Spleen (tissue), 13 donors: Measurements from ENCODE around the gene ITM2B. TPM values are rescaled to one million over a fixed set of nuclear protein-coding genes. Genes with fewer than 3 reads are reported as not detected.

Experiments
- DNase-seq: peaks from one replicate; pipeline ENCODE4 v3.0.0-alpha.2; 2020
- H3K27ac ChIP-seq, 8 donors: fragments of 200-600 bp; sonication (generic) in 7 of 8; 1 replicate in 4 of 8; 2 replicates in 4 of 8; pipeline versions ENCODE4 v1.5.0 to v1.8.0; 2016 to 2021; ENCODE audit warnings: inconsistent platforms in 4 of 8, mild to moderate bottlenecking in 4 of 8, moderate library complexity in 1 of 8
- H3K27me3 ChIP-seq, 7 donors: fragments of 200-600 bp; sonication (generic) in 6 of 7; replicated peaks in 1 of 7; 1 replicate in 4 of 7; 2 replicates in 3 of 7; pipeline versions ENCODE4 v1.5.0 to v1.8.0; 2016 to 2021; ENCODE audit warnings: inconsistent platforms in 3 of 7, mild to moderate bottlenecking in 1 of 7
- H3K36me3 ChIP-seq, 6 donors: fragments of 200-600 bp; sonication (generic) in 5 of 6; 1 replicate in 4 of 6; 2 replicates in 2 of 6; pipeline versions ENCODE4 v1.5.0 to v1.8.0; 2016 to 2021; ENCODE audit warnings: inconsistent platforms in 2 of 6
- H3K4me1 ChIP-seq, 6 donors: fragments of 200-600 bp; sonication (generic) in 5 of 6; 1 replicate in 3 of 6; 2 replicates in 3 of 6; pipeline versions ENCODE4 v1.5.0 to v1.8.0; 2016 to 2021; ENCODE audit warnings: inconsistent platforms in 3 of 6
- H3K4me3 ChIP-seq, 8 donors: fragments of 200-600 bp; sonication (generic) in 7 of 8; 1 replicate in 4 of 8; 2 replicates in 4 of 8; pipeline versions ENCODE4 v1.5.0 to v1.8.0; 2016 to 2021; ENCODE audit warnings: inconsistent platforms in 4 of 8, mild to moderate bottlenecking in 4 of 8, moderate library complexity in 2 of 8
- H3K9me3 ChIP-seq, 8 donors: fragments of 200-600 bp; sonication (generic) in 7 of 8; 1 replicate in 4 of 8; 2 replicates in 4 of 8; pipeline versions ENCODE4 v1.5.0 to v1.8.0; 2016 to 2021; ENCODE audit warnings: inconsistent platforms in 4 of 8
- CTCF ChIP-seq, 11 experiments: fragments of 200-600 bp in 7 of 11; fragments of 450-650 bp in 4 of 11; sonication (generic) in 4 of 11; IDR thresholded peaks in 8 of 11; conservative IDR thresholded peaks in 3 of 11; 1 replicate in 7 of 11; 2 replicates in 4 of 11; pipeline versions ENCODE4 v1.4.0 to v1.8.0; 2016 to 2021; ENCODE audit warnings: antibody characterized with exemption in 11 of 11, inconsistent platforms in 4 of 11, mild to moderate bottlenecking in 1 of 11
- POLR2A ChIP-seq, 3 donors: fragments of 450-650 bp; IDR thresholded peaks; one replicate each; pipeline ENCODE4 v1.5.1; 2017; ENCODE audit warnings: antibody characterized with exemption in 3 of 3, mild to moderate bottlenecking in 1 of 3
- POLR2AphosphoS5 ChIP-seq, 3 donors: sonication (generic); formaldehyde crosslinking; IDR thresholded peaks; one replicate each; pipeline ENCODE4 v1.5.1; 2017; ENCODE audit warnings: antibody characterized with exemption in 3 of 3
- WGBS, 5 donors: extraction: QIAGEN DNeasy Blood & Tissue Kit in 3 of 5; methylation state at CpG; one replicate each; pipeline versions ENCODE4 v1.1.5 to v1.1.7; 2013 to 2018; 5-methylcytosine and 5-hydroxymethylcytosine counted together
- intact Hi-C: fragments of 100-400 bp; cut with DNase I; formaldehyde crosslinking; loops from one replicate; pipeline ENCODE4 v1.15.0; 2023; ENCODE audit warnings: low total_unique reads
- long read RNA-seq, 2 donors: transcript quantifications; one replicate each; lab custom pipeline, GENCODE V29; 2026
- polyA plus RNA-seq, 3 donors: library from polyadenylated mRNA; stranded (reverse); fragments of 200-250 nt; gene quantifications; one replicate each; pipeline ENCODE4 v1.2.1, GENCODE V29; 2013
- total RNA-seq, 7 donors: library from RNA; depleted of rRNA in 3 of 7; stranded (reverse); fragments of >200 nt in 3 of 7; fragmentation: NEBNext Ultra II Directional in 4 of 7; extraction: Animal tissue kit (Norgen Biotek cat#: 25700) in 4 of 7; gene quantifications; one replicate each; pipeline versions ENCODE4 v1.1.0 to v1.2.1, GENCODE V29; 2016 to 2021
- donor health status: healthy with polysubstance abuse.
- donor health status: DM: no; HTN: no; CAD: no; lungs with moderate emphysema.
- donor health status: DM: no; HTN: no; CAD: no.
- donor health status: Bipolar disorder and iron deficiency.
- donor health status: healthy.
- donor health status: DM: no; HTN: no; CAD: no.
- donor health status: DM: yes; HTN: yes; CAD: no.

Gene ITM2B
- total RNA-seq: 100 to 1,000 TPM; 603 to 890 (median 793) TPM
- 100 to 1,000 TPM; 244 to 311 (median 249) TPM for polyA plus RNA-seq
- long read RNA-seq, donor 1, full-length matches to known transcripts: 317 of 472 reads
- long read RNA-seq, donor 1, partial matches to known transcripts: 155 of 472 reads
- long read RNA-seq, donor 1, other reads (novel, unspliced or antisense): 0 of 472 reads
- long read RNA-seq, donor 2, full-length matches to known transcripts: 313 of 456 reads
- long read RNA-seq, donor 2, partial matches to known transcripts: 143 of 456 reads
- long read RNA-seq, donor 2, other reads (novel, unspliced or antisense): 0 of 456 reads

GRCh38 chr13:48233046-48233888, at the start of gene ITM2B:
ITM2B (plus strand) TSS chr13:48233206; CDS start chr13:48233361, 155 bp downstream.
- intact Hi-C loops: no loop called here
- Histone ChIP-seq H3K36me3 (peaks cover 0 to 10% (median 0%) of the 10 kb centered on the region in 6 donors), H3K27ac (peak within 1 kb of the TSS; percentile 99 to 100 (median 100)), H3K9me3 (no peaks in the 10 kb centered on the region), H3K27me3 (no peaks in the 10 kb centered on the region), H3K4me3 (peak within 1 kb of the TSS; percentile 63 to 96 (median 82)), H3K4me1 (peaks cover 24 to 61% (median 51%) of the 10 kb centered on the region in 6 donors)
- TF ChIP-seq CTCF (IDR thresholded peaks at IDR 0.05 in 8 of 11, conservative IDR thresholded peaks at IDR 0.05 in 3 of 11) (peak in 10 of 11 experiments; percentile 9 to 70 (median 52)), POLR2A (IDR thresholded peaks at IDR 0.05) (peak in 2 of 3 donors; percentile 33 to 85), POLR2AphosphoS5 (IDR thresholded peaks at IDR 0.05) (peak; percentile 95 to 98 (median 96))
- WGBS, 5 donors: 0 to 1% (median 0%) methylated on average over 41 to 94 of the region's 94 CpGs
- peak; percentile 95 for DNase-seq

- Histone ChIP-seq H3K27ac (peak overlapping the region in 5 of 8 donors; percentile 3 to 86 (median 78)), H3K27me3 (no peaks in the 10 kb centered on the region), H3K4me3 (no peak overlapping the region), H3K4me1 (peaks cover 17 to 77% (median 61%) of the 10 kb centered on the region in 6 donors), H3K36me3 (no peaks in the 10 kb centered on the region), H3K9me3 (no peaks in the 10 kb centered on the region)
- intact Hi-C loops: no loop called here
- TF ChIP-seq POLR2A (IDR thresholded peaks at IDR 0.05) (no peak), CTCF (IDR thresholded peaks at IDR 0.05 in 8 of 11, conservative IDR thresholded peaks at IDR 0.05 in 3 of 11) (no peak), POLR2AphosphoS5 (IDR thresholded peaks at IDR 0.05) (no peak)
- WGBS, 5 donors: 55 to 72% (median 69%) methylated on average over 4 of the region's 4 CpGs
- DNase-seq: no peak
Measured at GRCh38 chr13:48184260-48184659, 48.7 kb upstream of the ITM2B start.

GRCh38 chr13:48185018-48185417, 48.0 kb upstream of the ITM2B start:
- H3K9me3 ChIP-seq: no peaks in the 10 kb centered on the region

More at GRCh38 chr13:48185018-48185417, 48.0 kb upstream of the ITM2B start:
- Histone ChIP-seq H3K27me3 (no peaks in the 10 kb centered on the region), H3K36me3 (no peaks in the 10 kb centered on the region), H3K27ac (peak overlapping the region in 6 of 8 donors; percentile 1 to 86 (median 62)), H3K4me3 (no peak overlapping the region), H3K4me1 (peaks cover 17 to 77% (median 61%) of the 10 kb centered on the region in 6 donors)
- no peak for DNase-seq
- TF ChIP-seq POLR2A (IDR thresholded peaks at IDR 0.05): no peak
- TF ChIP-seq POLR2AphosphoS5 (IDR thresholded peaks at IDR 0.05): no peak
- no peak for TF ChIP-seq CTCF (IDR thresholded peaks at IDR 0.05 in 8 of 11, conservative IDR thresholded peaks at IDR 0.05 in 3 of 11)
- intact Hi-C loops: no loop called here
